B cell (primary cell): Measurements from ENCODE around the gene FCN1. TPM values are rescaled to one million over a fixed set of nuclear protein-coding genes. Genes with fewer than 3 reads are reported as not detected.

ENCODE experiments used
- ATAC-seq: fragments of 200-7000 bp; cut with Tn5 transposase; one replicate; pipeline ENCODE4 v1.10.0; 2021; ENCODE audit warnings: low read depth, mild to moderate bottlenecking, moderate number of reproducible peaks, moderate library complexity
- CTCF ChIA-PET: fragments of 350-600 bp; sonication (Branson Sonifier 250); formaldehyde crosslinking; loops from one replicate; lab custom pipeline; 2021; ENCODE audit warnings: antibody characterized with exemption, inconsistent platforms; lab: Charles Lee
- POLR2A ChIA-PET: fragments of 350-600 bp; sonication (Branson Sonifier 250); formaldehyde crosslinking; loops from one replicate; lab custom pipeline; 2021; ENCODE audit warnings: antibody characterized with exemption; lab: Charles Lee
- DNase-seq: peaks from one replicate; pipeline ENCODE4 v3.0.0; 2013
- H2AFZ ChIP-seq: 2 replicates; pipeline ENCODE4 v1.6.1; 2012; ENCODE audit warnings: mild to moderate bottlenecking, low read depth, low read length; ENCODE audit not compliant: insufficient read depth, poor library complexity, severe bottlenecking
- H3K27ac ChIP-seq, 2 donors: 1 replicate in 1 of 2; 2 replicates in 1 of 2; pipeline ENCODE4 v1.5.1; 2012 to 2013; ENCODE audit warnings: low read length in 2 of 2, mild to moderate bottlenecking in 2 of 2, moderate library complexity in 1 of 2
- H3K27me3 ChIP-seq, 4 experiments: fragments of 200-600 bp in 1 of 4; sonication (generic) in 1 of 4; replicated peaks in 1 of 4; 1 replicate in 2 of 4; 2 replicates in 2 of 4; pipeline versions ENCODE4 v1.6.1 to v1.7.0; 2013 to 2016; ENCODE audit warnings: low read length in 3 of 4, mild to moderate bottlenecking in 2 of 4, mixed read lengths in 1 of 4, moderate library complexity in 1 of 4; ENCODE audit not compliant: insufficient read depth in 4 of 4, control insufficient read depth in 3 of 4; ENCODE audit errors: control extremely low read depth in 1 of 4
- H3K36me3 ChIP-seq, 2 experiments: replicated peaks in 1 of 2; 1 replicate in 1 of 2; 2 replicates in 1 of 2; pipeline versions ENCODE4 v1.6.1 to v1.7.1; 2013; ENCODE audit warnings: low read length in 1 of 2; ENCODE audit not compliant: insufficient read depth in 2 of 2, control insufficient read depth in 1 of 2; ENCODE audit errors: control extremely low read depth in 1 of 2, extremely low read depth in 1 of 2
- H3K4me1 ChIP-seq, 2 donors: fragments of 200-600 bp in 1 of 2; sonication (generic) in 1 of 2; 1 replicate in 1 of 2; 2 replicates in 1 of 2; pipeline versions ENCODE4 v1.5.1 to v1.6.1; 2013 to 2017; ENCODE audit warnings: low read length in 2 of 2; ENCODE audit not compliant: control insufficient read depth in 2 of 2, insufficient read depth in 2 of 2
- H3K4me2 ChIP-seq: replicated peaks from 2 replicates; pipeline ENCODE3; 2012; ENCODE audit warnings: mild to moderate bottlenecking, low read depth, low read length; ENCODE audit not compliant: poor library complexity, severe bottlenecking
- H3K4me3 ChIP-seq, 5 experiments: fragments of 200-600 bp in 1 of 5; sonication (generic) in 1 of 5; 1 replicate in 3 of 5; 2 replicates in 2 of 5; pipeline versions ENCODE4 v1.5.1 to v1.7.0; 2011 to 2016; ENCODE audit warnings: low read length in 4 of 5, mild to moderate bottlenecking in 4 of 5, low read depth in 2 of 5, control low read depth in 1 of 5, moderate library complexity in 1 of 5; ENCODE audit not compliant: insufficient read depth in 1 of 5; ENCODE audit errors: control extremely low read depth in 1 of 5, extremely low read depth in 1 of 5
- H3K79me2 ChIP-seq: fragments of 200-600 bp; sonication (generic); one replicate; pipeline ENCODE4 v1.6.0; 2016; ENCODE audit warnings: low read length; ENCODE audit not compliant: control insufficient read depth, insufficient read depth
- H3K9ac ChIP-seq: fragments of 200-600 bp; sonication (generic); 2 replicates; pipeline ENCODE4 v1.6.1; 2017; ENCODE audit warnings: mild to moderate bottlenecking, low read length, moderate library complexity
- H3K9me3 ChIP-seq, 3 donors: one replicate each; pipeline versions ENCODE4 v1.6.1 to v1.7.1; 2013; ENCODE audit warnings: low read length in 2 of 3; ENCODE audit not compliant: control insufficient read depth in 2 of 3, insufficient read depth in 1 of 3; ENCODE audit errors: control extremely low read depth in 1 of 3
- H4K20me1 ChIP-seq: 2 replicates; pipeline ENCODE4 v1.6.0; 2012; ENCODE audit warnings: mild to moderate bottlenecking, low read length; ENCODE audit not compliant: insufficient read depth, control insufficient read depth, poor library complexity, severe bottlenecking
- H3K27ac Mint-ChIP-seq: one replicate; pipeline ENCODE4 v1.8.0; 2021; ENCODE audit warnings: mixed read lengths
- H3K27me3 Mint-ChIP-seq: one replicate; pipeline ENCODE4 v1.8.0; 2021; ENCODE audit warnings: mixed read lengths
- H3K4me1 Mint-ChIP-seq: one replicate; pipeline ENCODE4 v1.8.0; 2021; ENCODE audit warnings: mixed read lengths
- H3K4me3 Mint-ChIP-seq: one replicate; pipeline ENCODE4 v1.8.0; 2021; ENCODE audit warnings: mixed read lengths
- H3K9me3 Mint-ChIP-seq: one replicate; pipeline ENCODE4 v1.8.0; 2022; ENCODE audit warnings: mixed read lengths; ENCODE audit not compliant: insufficient read depth
- EZH2 ChIP-seq: IDR thresholded peaks from 2 replicates; pipeline ENCODE4 v1.6.1; 2012; ENCODE audit warnings: borderline replicate concordance, low read depth, mild to moderate bottlenecking, moderate library complexity, low read length; ENCODE audit not compliant: insufficient read depth, poor library complexity, severe bottlenecking
- WGBS: methylation state at CpG from one replicate; pipeline ENCODE4 v1.1.5; 2013; ENCODE audit warnings: missing lambda C conversion rate; ENCODE audit not compliant: insufficient coverage; 5-methylcytosine and 5-hydroxymethylcytosine counted together
- intact Hi-C: fragments of 100-400 bp; cut with micrococcal nuclease; formaldehyde crosslinking; loops from one replicate; pipeline ENCODE4 v1.10.0; 2022
- polyA plus RNA-seq: library from polyadenylated mRNA; depleted of rRNA; stranded (reverse); fragments of >200 nt; gene quantifications from 2 replicates; pipeline ENCODE4 v1.2.3, GENCODE V29; 2012
- total RNA-seq, 2 donors: library from RNA; stranded (reverse); fragments of 120-200 nt in 1 of 2; gene quantifications; 1 replicate in 1 of 2; 2 replicates in 1 of 2; pipeline versions ENCODE4 v1.2.3 to v1.2.4, GENCODE V29; 2013 to 2022
- TF ChIP-seq, protein P1 (sequence below): fragments of 200-600 bp; IDR thresholded peaks from one replicate; pipeline ENCODE4 v1.8.0; 2022; ENCODE audit warnings: antibody characterized with exemption, mild to moderate bottlenecking

FCN1 gene
- total and polyA plus RNA-seq, 2 donors (not counting 1 experiment from before 2014, with no cell fraction given) = 2.2 to 20.6 TPM

GRCh38 chr9:134944916-134945315 lies 27.2 kb upstream of the FCN1 start:
- no peaks in the 10 kb centered on the region for H4K20me1 ChIP-seq
- no peaks in the 10 kb centered on the region for H3K9me3 Mint-ChIP-seq
- H3K9ac ChIP-seq = no peak overlapping the region
- no peak overlapping the region for H3K27ac ChIP-seq
- peaks cover 0 to 11% (median 0%) of the 10 kb centered on the region in 3 donors for H3K9me3 ChIP-seq
- no peak overlapping the region for H3K4me2 ChIP-seq
- ATAC-seq (no peak), DNase-seq (no peak)
- no peaks in the 10 kb centered on the region for H3K79me2 ChIP-seq
- H3K27me3 Mint-ChIP-seq = peaks cover 10% of the 10 kb centered on the region
- no peak overlapping the region for H3K27ac Mint-ChIP-seq
- TF ChIP-seq, protein P1, sequence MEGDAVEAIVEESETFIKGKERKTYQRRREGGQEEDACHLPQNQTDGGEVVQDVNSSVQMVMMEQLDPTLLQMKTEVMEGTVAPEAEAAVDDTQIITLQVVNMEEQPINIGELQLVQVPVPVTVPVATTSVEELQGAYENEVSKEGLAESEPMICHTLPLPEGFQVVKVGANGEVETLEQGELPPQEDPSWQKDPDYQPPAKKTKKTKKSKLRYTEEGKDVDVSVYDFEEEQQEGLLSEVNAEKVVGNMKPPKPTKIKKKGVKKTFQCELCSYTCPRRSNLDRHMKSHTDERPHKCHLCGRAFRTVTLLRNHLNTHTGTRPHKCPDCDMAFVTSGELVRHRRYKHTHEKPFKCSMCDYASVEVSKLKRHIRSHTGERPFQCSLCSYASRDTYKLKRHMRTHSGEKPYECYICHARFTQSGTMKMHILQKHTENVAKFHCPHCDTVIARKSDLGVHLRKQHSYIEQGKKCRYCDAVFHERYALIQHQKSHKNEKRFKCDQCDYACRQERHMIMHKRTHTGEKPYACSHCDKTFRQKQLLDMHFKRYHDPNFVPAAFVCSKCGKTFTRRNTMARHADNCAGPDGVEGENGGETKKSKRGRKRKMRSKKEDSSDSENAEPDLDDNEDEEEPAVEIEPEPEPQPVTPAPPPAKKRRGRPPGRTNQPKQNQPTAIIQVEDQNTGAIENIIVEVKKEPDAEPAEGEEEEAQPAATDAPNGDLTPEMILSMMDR = no peak
- TF ChIP-seq EZH2 = no peak
- no peaks in the 10 kb centered on the region for H3K4me1 Mint-ChIP-seq
- ChIA-PET CTCF (no interaction called here), POLR2A (no interaction called here)
- no peaks in the 10 kb centered on the region for H3K4me1 ChIP-seq
- no peaks in the 10 kb centered on the region for H3K36me3 ChIP-seq
- intact Hi-C loops = no loop called here
- no peak overlapping the region for H3K4me3 ChIP-seq
- H3K4me3 Mint-ChIP-seq = no peak overlapping the region
- H2AFZ ChIP-seq = no peak overlapping the region
- WGBS = 92% methylated on average over 12 of the region's 14 CpGs
- peaks cover 0 to 4% (median 0%) of the 10 kb centered on the region in 4 experiments for H3K27me3 ChIP-seq

DNA sequence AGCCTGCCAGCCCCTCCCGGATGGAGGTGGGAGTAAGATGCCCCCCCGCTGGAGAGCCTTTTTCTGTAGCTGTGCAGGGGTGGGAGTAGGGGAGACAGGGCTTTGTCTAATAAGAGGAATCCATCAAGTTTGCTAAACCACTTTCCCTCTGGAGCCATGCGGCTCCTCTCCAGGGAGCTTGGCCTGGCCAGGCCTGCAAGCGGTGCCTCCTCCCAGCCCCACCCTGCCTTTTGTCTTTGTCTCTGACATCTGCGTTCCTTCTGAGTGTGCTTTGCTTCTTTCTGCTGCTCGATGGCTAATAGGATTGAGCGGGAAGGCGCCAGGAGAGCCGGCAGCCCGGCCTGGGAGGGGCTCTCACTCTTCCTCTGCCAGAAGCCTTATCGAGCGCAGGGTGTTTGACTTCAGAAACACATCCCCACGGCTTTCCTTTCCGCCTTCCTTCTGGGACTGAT lies 26.7 kb upstream of the FCN1 start:
- Histone ChIP-seq H2AFZ (no peak overlapping the region), H3K9me3 (peaks cover 0 to 11% (median 0%) of the 10 kb centered on the region in 3 donors), H4K20me1 (no peaks in the 10 kb centered on the region), H3K36me3 (no peaks in the 10 kb centered on the region), H3K27ac (no peak overlapping the region), H3K79me2 (no peaks in the 10 kb centered on the region), H3K4me1 (no peaks in the 10 kb centered on the region), H3K27me3 (peaks cover 0 to 4% (median 0%) of the 10 kb centered on the region in 4 experiments), H3K4me2 (no peak overlapping the region), H3K4me3 (no peak overlapping the region), H3K9ac (no peak overlapping the region)
- intact Hi-C loops = no loop called here
- TF ChIP-seq EZH2 = no peak
- TF ChIP-seq, protein P1 = no peak
- Mint-ChIP-seq H3K9me3 (no peaks in the 10 kb centered on the region), H3K27me3 (peaks cover 14% of the 10 kb centered on the region), H3K27ac (no peak overlapping the region), H3K4me1 (no peaks in the 10 kb centered on the region), H3K4me3 (no peak overlapping the region)
- ChIA-PET CTCF (no interaction called here), POLR2A (no interaction called here)
- WGBS = 92% methylated on average over 12 of the region's 14 CpGs
- DNase-seq = no peak
- ATAC-seq = no peak
